ENCODE data around the gene RPL15. TPM values are rescaled to one million over a fixed set of nuclear protein-coding genes. Genes with fewer than 3 reads are reported as not detected.

Gene RPL15
- total RNA-seq, 1 donor from 2014 or later = 1,411 TPM

- no peaks in the 10 kb centered on the region for H3K9me3 Mint-ChIP-seq (ENCODE audit: low read depth)
- peaks cover 14% of the 10 kb centered on the region for H3K36me3 Mint-ChIP-seq (ENCODE audit: low read depth)
- no peak for DNase-seq (ENCODE audit: low spot score)
- H3K27ac Mint-ChIP-seq (ENCODE audit: unreplicated experiment) = peak overlapping the region; percentile 79
- no peaks in the 10 kb centered on the region for H3K27me3 Mint-ChIP-seq (ENCODE audit: low read depth)
- H3K4me3 Mint-ChIP-seq (ENCODE audit: unreplicated experiment) = no peak overlapping the region
- peaks cover 40% of the 10 kb centered on the region for H3K4me1 Mint-ChIP-seq (ENCODE audit: low read depth)
- TF ChIP-seq CTCF (IDR thresholded peaks at IDR 0.05) = no peak
These were observed 6.9 kb downstream of the RPL15 start for GRCh38 chr3:23923786-23924185.

GRCh38 chr3:23926246-23926645 lies 9.3 kb downstream of the RPL15 start:
- Mint-ChIP-seq H3K9me3 (ENCODE audit: low read depth) (no peaks in the 10 kb centered on the region), H3K27ac (ENCODE audit: unreplicated experiment) (no peak overlapping the region), H3K4me1 (ENCODE audit: low read depth) (peaks cover 23% of the 10 kb centered on the region), H3K27me3 (ENCODE audit: low read depth) (no peaks in the 10 kb centered on the region), H3K4me3 (ENCODE audit: unreplicated experiment) (no peak overlapping the region), H3K36me3 (ENCODE audit: low read depth) (no peaks in the 10 kb centered on the region)
- no peak for TF ChIP-seq CTCF (IDR thresholded peaks at IDR 0.05)
- no peak for DNase-seq (ENCODE audit: low spot score)

- Mint-ChIP-seq H3K4me1 (ENCODE audit: low read depth) (peaks cover 23% of the 10 kb centered on the region), H3K4me3 (ENCODE audit: unreplicated experiment) (no peak overlapping the region), H3K27ac (ENCODE audit: unreplicated experiment) (no peak overlapping the region), H3K27me3 (ENCODE audit: low read depth) (no peaks in the 10 kb centered on the region), H3K36me3 (ENCODE audit: low read depth) (no peaks in the 10 kb centered on the region), H3K9me3 (ENCODE audit: low read depth) (no peaks in the 10 kb centered on the region)
- TF ChIP-seq CTCF (IDR thresholded peaks at IDR 0.05) = peak; percentile 44
- DNase-seq (ENCODE audit: low spot score) = no peak
These were observed 9.8 kb downstream of the RPL15 start for GRCh38 chr3:23926736-23927135.

GRCh38 chr3:23928524-23928923 lies 11.6 kb downstream of the RPL15 start:
- Mint-ChIP-seq H3K4me1 (ENCODE audit: low read depth) (peaks cover 14% of the 10 kb centered on the region), H3K36me3 (ENCODE audit: low read depth) (no peaks in the 10 kb centered on the region), H3K27me3 (ENCODE audit: low read depth) (no peaks in the 10 kb centered on the region), H3K27ac (ENCODE audit: unreplicated experiment) (no peak overlapping the region), H3K4me3 (ENCODE audit: unreplicated experiment) (no peak overlapping the region), H3K9me3 (ENCODE audit: low read depth) (no peaks in the 10 kb centered on the region)
- DNase-seq (ENCODE audit: low spot score) = no peak
- TF ChIP-seq CTCF (IDR thresholded peaks at IDR 0.05) = no peak

GRCh38 chr3:23931597-23931996 lies 14.7 kb downstream of the RPL15 start:
- no peak overlapping the region for H3K27ac Mint-ChIP-seq (ENCODE audit: unreplicated experiment)
- DNase-seq (ENCODE audit: low spot score) = no peak
- no peaks in the 10 kb centered on the region for H3K9me3 Mint-ChIP-seq (ENCODE audit: low read depth)
- H3K4me3 Mint-ChIP-seq (ENCODE audit: unreplicated experiment) = no peak overlapping the region
- no peaks in the 10 kb centered on the region for H3K36me3 Mint-ChIP-seq (ENCODE audit: low read depth)
- no peaks in the 10 kb centered on the region for H3K4me1 Mint-ChIP-seq (ENCODE audit: low read depth)
- TF ChIP-seq CTCF (IDR thresholded peaks at IDR 0.05) = no peak
- no peaks in the 10 kb centered on the region for H3K27me3 Mint-ChIP-seq (ENCODE audit: low read depth)

Data from chondrocyte (in vitro differentiated cells).